H1 (cell line): ENCODE data around the gene RBM47. TPM values are rescaled to one million over a fixed set of nuclear protein-coding genes. Genes with fewer than 3 reads are reported as not detected.

Experiments used
- CTCF ChIA-PET: fragments of 300-600 bp; sonication (Branson Sonifier 250); formaldehyde crosslinking; loops from one replicate; lab custom pipeline; 2021; ENCODE audit not compliant: partially characterized antibody; lab: Charles Lee
- POLR2A ChIA-PET: fragments of 300-600 bp; sonication (Branson Sonifier 250); formaldehyde crosslinking; loops from one replicate; lab custom pipeline; 2021; ENCODE audit warnings: inconsistent platforms; ENCODE audit not compliant: partially characterized antibody; lab: Charles Lee
- DNase-seq, 2 experiments: peaks; one replicate each; pipeline versions ENCODE4 v3.0.0 to v3.0.0-alpha.2; 2010 to 2022; ENCODE audit warnings: low spot score in 2 of 2, low read depth in 1 of 2, mixed read lengths in 1 of 2
- FAIRE-seq: peaks from 2 replicates; lab custom pipeline; 2011; peaks lifted over from hg19 to GRCh38; lab: Jason Lieb, UNC
- H2AFZ ChIP-seq: 2 replicates; pipeline ENCODE4 v1.8.1; 2012; ENCODE audit warnings: low read length, inconsistent platforms
- H2AK5ac ChIP-seq: 2 replicates; pipeline ENCODE4 v1.6.1; 2013; ENCODE audit warnings: low read depth, low read length
- H2BK120ac ChIP-seq: replicated peaks from 2 replicates; pipeline ENCODE3; 2013; ENCODE audit warnings: low read depth, low read length, inconsistent platforms
- H2BK12ac ChIP-seq: 2 replicates; pipeline ENCODE4 v1.6.1; 2013; ENCODE audit warnings: low read depth, low read length
- H2BK15ac ChIP-seq: 2 replicates; pipeline ENCODE4 v1.6.1; 2013; ENCODE audit warnings: low read length
- H2BK20ac ChIP-seq: 2 replicates; pipeline ENCODE4 v1.6.1; 2013; ENCODE audit warnings: low read length
- H2BK5ac ChIP-seq: 2 replicates; pipeline ENCODE4 v1.6.1; 2013; ENCODE audit warnings: low read depth, low read length
- H3K14ac ChIP-seq: 2 replicates; pipeline ENCODE4 v1.6.1; 2013; ENCODE audit warnings: inconsistent platforms; ENCODE audit not compliant: insufficient read length
- H3K18ac ChIP-seq: 2 replicates; pipeline ENCODE4 v1.6.1; 2013; ENCODE audit warnings: low read length; ENCODE audit errors: extremely low read depth
- H3K23ac ChIP-seq: 2 replicates; pipeline ENCODE4 v1.6.1; 2013; ENCODE audit warnings: inconsistent platforms; ENCODE audit not compliant: insufficient read length
- H3K23me2 ChIP-seq: 2 replicates; pipeline ENCODE4 v1.6.1; 2013; ENCODE audit warnings: low read depth, low read length
- H3K27ac ChIP-seq: 2 replicates; pipeline ENCODE4 v1.6.1; 2011; ENCODE audit warnings: low read depth, low read length, inconsistent platforms
- H3K27me3 ChIP-seq, 4 experiments: replicated peaks in 1 of 4; 1 replicate in 1 of 4; 2 replicates in 3 of 4; pipeline versions ENCODE4 v1.6.1 to v1.8.1; 2011 to 2013; ENCODE audit warnings: low read length in 3 of 4, mild to moderate bottlenecking in 3 of 4, inconsistent platforms in 2 of 4, mixed read lengths in 2 of 4, moderate library complexity in 1 of 4; ENCODE audit not compliant: control insufficient read depth in 3 of 4, insufficient read depth in 3 of 4; ENCODE audit errors: extremely low read depth in 1 of 4
- H3K36me3 ChIP-seq, 4 experiments: 2 replicates each; pipeline versions ENCODE4 v1.6.1 to v1.8.1; 2011 to 2013; ENCODE audit warnings: mild to moderate bottlenecking in 4 of 4, low read length in 3 of 4, moderate library complexity in 2 of 4, control low read depth in 1 of 4, inconsistent platforms in 1 of 4; ENCODE audit not compliant: insufficient read depth in 4 of 4, control insufficient read depth in 2 of 4
- H3K4ac ChIP-seq: replicated peaks from 2 replicates; pipeline ENCODE3; 2013; ENCODE audit warnings: low read length, low read depth, mixed read lengths, inconsistent platforms; ENCODE audit not compliant: insufficient read length
- H3K4me1 ChIP-seq, 4 experiments: replicated peaks in 1 of 4; 1 replicate in 1 of 4; 2 replicates in 3 of 4; pipeline versions ENCODE4 v1.6.1 to v1.8.1; 2011 to 2013; ENCODE audit warnings: low read length in 3 of 4, inconsistent platforms in 2 of 4, mixed read lengths in 1 of 4; ENCODE audit not compliant: insufficient read depth in 4 of 4, control insufficient read depth in 3 of 4
- H3K4me2 ChIP-seq, 2 experiments: 2 replicates each; pipeline versions ENCODE4 v1.6.1 to v1.8.1; 2011 to 2013; ENCODE audit warnings: low read depth in 2 of 2, low read length in 2 of 2, control low read depth in 1 of 2, inconsistent platforms in 1 of 2, mild to moderate bottlenecking in 1 of 2; ENCODE audit not compliant: insufficient read depth in 1 of 2
- H3K4me3 ChIP-seq, 4 experiments: fragments of 200-600, 300-600 bp in 1 of 4; sonication (generic), shearing (Covaris generic), sonication (Bioruptor Twin) in 1 of 4; 2 replicates each; pipeline versions ENCODE4 v1.5.1 to v1.8.1; 2011 to 2016; ENCODE audit warnings: low read length in 4 of 4, low read depth in 3 of 4, control low read depth in 2 of 4, inconsistent platforms in 2 of 4, mild to moderate bottlenecking in 2 of 4, mixed read lengths in 1 of 4, moderate library complexity in 1 of 4; ENCODE audit not compliant: insufficient read depth in 2 of 4; ENCODE audit errors: extremely low read depth in 1 of 4
- H3K56ac ChIP-seq: replicated peaks from 2 replicates; pipeline ENCODE3; 2013; ENCODE audit warnings: low read depth, mild to moderate bottlenecking, mixed read lengths, low read length, inconsistent platforms; ENCODE audit not compliant: insufficient read length
- H3K79me1 ChIP-seq: 2 replicates; pipeline ENCODE4 v1.6.1; 2013; ENCODE audit warnings: low read depth, low read length, control low read depth
- H3K79me2 ChIP-seq, 2 experiments: 2 replicates each; pipeline versions ENCODE4 v1.6.1 to v1.8.1; 2012 to 2013; ENCODE audit warnings: low read length in 2 of 2, mild to moderate bottlenecking in 2 of 2, inconsistent platforms in 1 of 2; ENCODE audit not compliant: insufficient read depth in 2 of 2, control insufficient read depth in 1 of 2
- H3K9ac ChIP-seq, 4 experiments: replicated peaks in 1 of 4; 1 replicate in 1 of 4; 2 replicates in 3 of 4; pipeline versions ENCODE4 v1.6.1 to v1.8.1; 2011 to 2013; ENCODE audit warnings: low read depth in 3 of 4, low read length in 3 of 4, control low read depth in 2 of 4, mild to moderate bottlenecking in 2 of 4, moderate library complexity in 2 of 4, inconsistent platforms in 1 of 4; ENCODE audit errors: extremely low read depth in 1 of 4
- H3K9me3 ChIP-seq, 2 experiments: 2 replicates each; pipeline versions ENCODE4 v1.6.1 to v1.8.1; 2012 to 2013; ENCODE audit warnings: mild to moderate bottlenecking in 2 of 2, moderate library complexity in 2 of 2, control low read depth in 1 of 2, inconsistent platforms in 1 of 2, low read depth in 1 of 2, low read length in 1 of 2, mixed read lengths in 1 of 2; ENCODE audit not compliant: insufficient read depth in 2 of 2
- H4K20me1 ChIP-seq, 2 experiments: replicated peaks in 1 of 2; 2 replicates each; pipeline versions ENCODE3 to v1.8.1; 2011 to 2013; ENCODE audit warnings: inconsistent platforms in 2 of 2, low read length in 2 of 2, mild to moderate bottlenecking in 1 of 2; ENCODE audit not compliant: insufficient read depth in 2 of 2, control insufficient read depth in 1 of 2
- H4K5ac ChIP-seq: 2 replicates; pipeline ENCODE4 v1.6.1; 2013; ENCODE audit warnings: low read length, low read depth, mixed read lengths, inconsistent platforms; ENCODE audit not compliant: insufficient read length
- H4K8ac ChIP-seq: 2 replicates; pipeline ENCODE4 v1.8.0; 2013; ENCODE audit warnings: mild to moderate bottlenecking, moderate library complexity, low read length, inconsistent platforms; ENCODE audit not compliant: insufficient read depth; ENCODE audit errors: extremely low read depth
- H4K91ac ChIP-seq: replicated peaks from 2 replicates; pipeline ENCODE3; 2013; ENCODE audit warnings: low read length, mixed read lengths, inconsistent platforms; ENCODE audit not compliant: insufficient read length
- JUN ChIP-seq: IDR thresholded peaks from 2 replicates; pipeline ENCODE4 v1.6.1; 2011; ENCODE audit warnings: low read depth, mild to moderate bottlenecking, improper control_type of control experiment, low read length
- RNF2 ChIP-seq: fragments of 200-900, 300-1000 bp; sonication (generic); IDR thresholded peaks from 2 replicates; pipeline ENCODE4 v1.7.1; 2016; ENCODE audit warnings: borderline replicate concordance, low read depth, mild to moderate bottlenecking, antibody characterized with exemption, low read length; ENCODE audit not compliant: poor library complexity, severe bottlenecking; ENCODE audit errors: missing control alignments
- WGBS, 2 experiments: shearing (Covaris generic) in 1 of 2; methylation state at CpG; one replicate each; pipeline versions ENCODE4 v1.1.6 to v1.1.7; 2013 to 2015; ENCODE audit warnings: low lambda C conversion rate in 2 of 2, mixed read lengths in 2 of 2, inconsistent platforms in 1 of 2, low coverage in 1 of 2, missing lambda C conversion rate in 1 of 2; ENCODE audit not compliant: insufficient replicate concordance in 2 of 2, insufficient coverage in 1 of 2, insufficient read length in 1 of 2; ENCODE audit errors: extremely low coverage in 1 of 2, missing lambda C conversion rate in 1 of 2; 5-methylcytosine and 5-hydroxymethylcytosine counted together
- polyA plus RNA-seq, 7 experiments: library from polyadenylated mRNA; depleted of rRNA in 3 of 7; stranded (reverse) in 5 of 7; unstranded in 2 of 7; fragments of >200 nt in 5 of 7; fragments of 200-250 nt in 2 of 7; gene quantifications; 1 replicate in 5 of 7; 2 replicates in 1 of 7; 4 replicates in 1 of 7; pipeline versions ENCODE4 v1.2.1 to v1.2.3, GENCODE V29; 2011 to 2013; ENCODE audit warnings: missing spikeins in 2 of 7, mixed read lengths in 2 of 7
- total RNA-seq: library from RNA; stranded (reverse); fragmentation: NEBNext Ultra II Directional; extraction: Animal tissue kit (Norgen Biotek cat#: 25700); gene quantifications from 2 replicates; pipeline ENCODE4 v1.2.1, GENCODE V29; 2021

The RBM47 gene
- total and polyA plus RNA-seq, 2 of the 8 experiments (the other 6 are each of a cell fraction or from before 2014, with no cell fraction given) = 42.8 to 78.9 TPM

DNA sequence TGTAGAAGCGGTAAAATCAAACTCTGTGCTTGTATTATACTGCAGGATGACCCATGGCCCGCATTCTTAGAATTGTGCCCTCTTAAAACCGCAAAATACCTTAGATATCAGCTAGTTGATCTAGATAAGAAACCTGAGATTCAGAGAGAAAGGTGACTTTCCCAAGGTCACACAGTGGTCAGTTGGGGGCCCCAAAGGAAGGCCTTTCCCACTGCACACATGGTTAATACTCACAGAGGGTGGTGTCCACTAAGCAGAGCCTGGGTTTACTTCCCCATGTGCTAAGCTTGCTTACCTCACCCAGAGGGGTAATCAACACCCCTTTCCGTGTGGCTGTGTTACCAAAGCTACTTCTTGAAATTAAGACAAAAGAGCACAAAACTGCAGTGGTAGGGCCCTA, 66.3 kb downstream of the RBM47 start:
- POLR2A ChIA-PET = interaction anchor here (1.1 to 1.5 kb wide), 3 partner anchors 9 to 68 kb away, joined by 3 to 4 read pairs (median 3); no protein-coding TSS in a partner anchor

More for the DNA sequence above, 66.3 kb downstream of the RBM47 start:
- H3K27me3 ChIP-seq = no peaks in the 10 kb centered on the region
- no peak for FAIRE-seq
- H2BK5ac ChIP-seq = no peak overlapping the region; the same call in 1 of the 2 replicates
- 94% methylated on average over 4 of the region's 4 CpGs; no CpG with 5 or more reads in 1 of the 2 experiments for WGBS, 2 experiments
- H3K56ac ChIP-seq = no peak overlapping the region
- no peaks in the 10 kb centered on the region for H3K9me3 ChIP-seq
- H2AK5ac ChIP-seq = no peak overlapping the region
- peaks cover 0 to 9% of the 10 kb centered on the region in 2 experiments for H4K20me1 ChIP-seq
- no peak overlapping the region for H3K18ac ChIP-seq
- H2BK20ac ChIP-seq = no peak overlapping the region
- no peak for DNase-seq
- H3K23me2 ChIP-seq = no peaks in the 10 kb centered on the region
- H4K91ac ChIP-seq = no peak overlapping the region
- H2BK120ac ChIP-seq = no peak overlapping the region
- no peak overlapping the region for H4K8ac ChIP-seq
- H4K5ac ChIP-seq = no peak overlapping the region
- peaks cover 3 to 77% of the 10 kb centered on the region in 2 experiments; a peak in 2 of 4 replicates for H3K79me2 ChIP-seq
- H3K23ac ChIP-seq = no peak overlapping the region
- no peak for TF ChIP-seq RNF2
- no peak for TF ChIP-seq JUN
- peak overlapping the region; percentile 19; the same call in 1 of the 2 replicates for H2BK15ac ChIP-seq
- peaks cover 4 to 12% (median 7%) of the 10 kb centered on the region in 4 experiments; a peak in 6 of 7 replicates for H3K4me1 ChIP-seq
- no peak overlapping the region for H3K4me2 ChIP-seq
- peaks cover 5% of the 10 kb centered on the region; the same call in 1 of the 2 replicates for H3K79me1 ChIP-seq
- no peak overlapping the region for H3K4ac ChIP-seq
- H2BK12ac ChIP-seq = no peak overlapping the region
- no peaks in the 10 kb centered on the region for H3K36me3 ChIP-seq
- H3K14ac ChIP-seq = no peak overlapping the region
- H3K27ac ChIP-seq = no peak overlapping the region
- H3K4me3 ChIP-seq = no peak overlapping the region
- no peak overlapping the region for H2AFZ ChIP-seq
- H3K9ac ChIP-seq = no peak overlapping the region
- CTCF ChIA-PET = interaction anchor here (0.6 to 2.0 kb wide), 5 partner anchors 9 to 111 kb away, joined by 3 to 12 read pairs (median 4); no protein-coding TSS in a partner anchor
